HepG2 (cell line): ENCODE measurements around the gene ITGB2. TPM values are rescaled to one million over a fixed set of nuclear protein-coding genes. Genes with fewer than 3 reads are reported as not detected.
A peak's percentile ranks its signal among the peaks of the same experiment; 100 is the strongest.

Experiments used
- ARNTL ChIP-seq: sonication (generic); formaldehyde crosslinking; IDR thresholded peaks from 2 replicates; pipeline ENCODE4 v1.4.0; 2020; ENCODE audit warnings: mild to moderate bottlenecking, missing genetic modification reagents
- ATF5 ChIP-seq: sonication (generic); formaldehyde crosslinking; IDR thresholded peaks from 2 replicates; pipeline ENCODE4 v1.4.0; 2020; ENCODE audit warnings: mild to moderate bottlenecking, low read depth, missing genetic modification reagents
- CENPBD1 ChIP-seq: sonication (generic); formaldehyde crosslinking; IDR thresholded peaks from 2 replicates; pipeline ENCODE4 v1.8.0; 2022; ENCODE audit warnings: missing genetic modification reagents, low read depth, mild to moderate bottlenecking, borderline replicate concordance
- HNRNPH1 ChIP-seq: fragments of 200-400 bp; formaldehyde crosslinking; optimal IDR thresholded peaks from 2 replicates; pipeline ENCODE3; 2017; ENCODE audit warnings: mild to moderate bottlenecking, low read depth, low read length
- HNRNPUL1 ChIP-seq: fragments of 200-400 bp; formaldehyde crosslinking; IDR thresholded peaks from 2 replicates; pipeline ENCODE4 v1.6.1; 2017; ENCODE audit warnings: low read depth, mild to moderate bottlenecking, low read length, moderate library complexity
- HOXA3 ChIP-seq: sonication (generic); formaldehyde crosslinking; IDR thresholded peaks from 2 replicates; pipeline ENCODE4 v1.5.0; 2020; ENCODE audit warnings: missing genetic modification reagents
- IRX3 ChIP-seq: sonication (generic); formaldehyde crosslinking; IDR thresholded peaks from 2 replicates; pipeline ENCODE4 v1.8.1; 2023; ENCODE audit warnings: mild to moderate bottlenecking, low read depth, missing genetic modification reagents, borderline replicate concordance
- MED1 ChIP-seq: sonication (generic); formaldehyde crosslinking; IDR thresholded peaks from 2 replicates; pipeline ENCODE4 v1.4.0; 2020; ENCODE audit warnings: missing genetic modification reagents
- MEIS2 ChIP-seq: sonication (generic); formaldehyde crosslinking; IDR thresholded peaks from 2 replicates; pipeline ENCODE4 v1.9.0; 2021; ENCODE audit warnings: mild to moderate bottlenecking, missing genetic modification reagents
- PAX8 ChIP-seq: sonication (generic); formaldehyde crosslinking; IDR thresholded peaks from 2 replicates; pipeline ENCODE4 v1.8.0; 2022; ENCODE audit warnings: mild to moderate bottlenecking, missing genetic modification reagents, borderline replicate concordance
- POLR2A ChIP-seq, 2 experiments: IDR thresholded peaks; 2 replicates each; pipeline ENCODE4 v1.6.1; 2011; ENCODE audit warnings: low read depth in 2 of 2, low read length in 2 of 2, mild to moderate bottlenecking in 1 of 2, moderate library complexity in 1 of 2; ENCODE audit not compliant: insufficient read depth in 1 of 2
- RBFOX2 ChIP-seq: fragments of 200-400 bp; formaldehyde crosslinking; IDR thresholded peaks from 2 replicates; pipeline ENCODE4 v1.6.1; 2017; ENCODE audit warnings: low read depth, mild to moderate bottlenecking, low read length
- SAFB2 ChIP-seq: sonication (generic); formaldehyde crosslinking; IDR thresholded peaks from 2 replicates; pipeline ENCODE4 v1.5.1; 2020; ENCODE audit warnings: missing genetic modification reagents, low read depth, mild to moderate bottlenecking, borderline replicate concordance
- SP1 ChIP-seq, 2 experiments: fragments of 450-650 bp in 1 of 2; sonication (generic) in 1 of 2; formaldehyde crosslinking in 1 of 2; IDR thresholded peaks; 2 replicates each; pipeline versions ENCODE4 v1.4.0 to v1.6.1; 2016 to 2020; ENCODE audit warnings: missing genetic modification reagents in 1 of 2
- SP2 ChIP-seq: sonication (generic); formaldehyde crosslinking; IDR thresholded peaks from 2 replicates; pipeline ENCODE4 v1.5.1; 2020; ENCODE audit warnings: mild to moderate bottlenecking, missing genetic modification reagents
- SRSF4 ChIP-seq: fragments of 200-400 bp; formaldehyde crosslinking; IDR thresholded peaks from one replicate; pipeline ENCODE4 v1.6.1; 2018; ENCODE audit warnings: mild to moderate bottlenecking, low read depth, low read length, moderate library complexity; ENCODE audit not compliant: poor library complexity, severe bottlenecking
- SYNCRIP ChIP-seq: fragments of 200-400 bp; formaldehyde crosslinking; IDR thresholded peaks from 2 replicates; pipeline ENCODE4 v1.6.1; 2018; ENCODE audit warnings: mild to moderate bottlenecking, low read depth, low read length; ENCODE audit not compliant: insufficient read depth
- ZBTB7B ChIP-seq: sonication (generic); formaldehyde crosslinking; IDR thresholded peaks from 2 replicates; pipeline ENCODE4 v1.4.0; 2020; ENCODE audit warnings: missing genetic modification reagents
- ZKSCAN1 ChIP-seq: fragments of 150-350 bp; IDR thresholded peaks from 2 replicates; pipeline ENCODE4 v1.6.1; 2014; ENCODE audit warnings: low read length
- ZNF234 ChIP-seq: sonication (generic); formaldehyde crosslinking; conservative IDR thresholded peaks from 2 replicates; pipeline ENCODE4 v1.5.1; 2020; ENCODE audit warnings: mild to moderate bottlenecking, missing genetic modification reagents
- ZNF251 ChIP-seq: sonication (generic); formaldehyde crosslinking; IDR thresholded peaks from 2 replicates; pipeline ENCODE4 v1.9.0; 2021; ENCODE audit warnings: mild to moderate bottlenecking, missing genetic modification reagents
- ZNF264 ChIP-seq: sonication (generic); formaldehyde crosslinking; IDR thresholded peaks from 2 replicates; pipeline ENCODE4 v1.4.0; 2020; ENCODE audit warnings: missing genetic modification reagents
- ZNF282 ChIP-seq: fragments of 450-650 bp; IDR thresholded peaks from 2 replicates; pipeline ENCODE4 v1.6.1; 2018; ENCODE audit not compliant: partially characterized antibody
- ZNF30 ChIP-seq: sonication (generic); formaldehyde crosslinking; IDR thresholded peaks from 2 replicates; pipeline ENCODE4 v1.5.0; 2020; ENCODE audit warnings: mild to moderate bottlenecking, missing genetic modification reagents
- ZNF430 ChIP-seq: sonication (generic); formaldehyde crosslinking; IDR thresholded peaks from 2 replicates; pipeline ENCODE4 v1.9.0; 2021; ENCODE audit warnings: mild to moderate bottlenecking, missing genetic modification reagents
- ZNF431 ChIP-seq: sonication (generic); formaldehyde crosslinking; IDR thresholded peaks from 2 replicates; pipeline ENCODE4 v1.9.0; 2022; ENCODE audit warnings: missing genetic modification reagents, low read depth, mild to moderate bottlenecking, borderline replicate concordance
- polyA plus RNA-seq, 8 experiments: library from polyadenylated mRNA; depleted of rRNA in 3 of 8; stranded (reverse) in 7 of 8; unstranded in 1 of 8; fragments of >200 nt; fragmentation: Illumina TruSeq in 4 of 8; extraction: Trizol in 4 of 8; gene quantifications; 2 replicates each; pipeline versions ENCODE4 v1.2.1 to v1.2.3, GENCODE V29; 2011 to 2016; ENCODE audit warnings: low read depth in 4 of 8, missing spikeins in 1 of 8, mixed read lengths in 1 of 8; ENCODE audit not compliant: insufficient read depth in 1 of 8
- total RNA-seq, 5 experiments: library from RNA; depleted of rRNA; stranded (reverse); fragments of >200 nt; fragmentation: Illumina TruSeq; extraction: Trizol; gene quantifications; 2 replicates each; pipeline ENCODE4 v1.2.3, GENCODE V29; 2016; ENCODE audit warnings: low read depth in 1 of 5
- TF ChIP-seq, protein P1 (sequence below): IDR thresholded peaks from 2 replicates; pipeline ENCODE4 v1.6.1; 2016
- TF ChIP-seq, protein P2 (sequence below): sonication (generic); formaldehyde crosslinking; IDR thresholded peaks from 2 replicates; pipeline ENCODE4 v1.5.1; 2020; ENCODE audit warnings: missing genetic modification reagents, mild to moderate bottlenecking, borderline replicate concordance

Gene ITGB2
- total and polyA plus RNA-seq, 2 of the 13 experiments (the other 11 are each of a cell fraction or from before 2014, with no cell fraction given) = 4.2 to 18.0 TPM

DNA sequence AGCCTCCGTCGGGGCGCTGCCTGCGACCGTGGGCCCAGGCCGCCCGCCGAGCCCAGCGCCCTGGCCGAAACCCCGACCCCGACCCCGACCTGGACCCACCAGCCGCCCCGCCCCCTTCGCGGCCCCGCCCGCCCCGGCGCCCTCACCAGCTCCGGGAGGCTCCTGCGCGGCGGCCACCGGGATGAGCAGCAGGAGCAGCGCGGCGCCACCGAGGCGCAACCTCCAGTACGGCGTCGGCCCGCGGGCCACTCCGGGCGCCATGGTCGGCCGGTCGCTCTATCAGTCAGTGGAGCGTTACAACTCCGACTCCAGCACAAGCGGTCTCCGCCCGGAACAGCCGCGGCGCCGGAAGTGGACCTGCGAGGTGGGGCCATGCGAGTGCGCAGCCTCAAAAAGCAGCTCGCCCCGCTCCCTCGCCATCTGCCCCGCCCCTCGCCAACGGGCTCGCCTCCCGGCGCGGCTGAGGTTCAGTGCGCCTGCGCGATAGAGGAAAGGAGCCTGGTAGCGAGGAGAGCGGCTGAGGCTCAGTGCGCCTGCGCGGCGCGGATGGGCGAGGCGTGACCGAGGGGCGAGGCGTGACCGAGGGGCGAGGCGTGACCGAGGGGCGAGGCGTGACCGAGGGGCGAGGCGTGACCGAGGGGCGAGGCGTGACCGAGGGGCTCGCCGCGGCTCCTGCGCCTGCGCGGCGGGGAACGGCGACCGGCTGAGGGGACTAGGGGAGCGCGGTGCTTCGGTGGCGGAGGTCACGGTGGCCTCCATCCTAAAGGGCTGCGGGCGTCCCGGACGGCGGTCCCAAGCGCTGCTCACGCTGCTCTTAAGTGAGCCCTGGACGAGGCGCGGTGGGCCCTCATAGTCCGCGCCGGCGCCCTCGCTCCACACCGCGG, 47.1 kb downstream of the ITGB2 start, which contains the start of gene PTTG1IP (continued):
- TF ChIP-seq, protein P1, sequence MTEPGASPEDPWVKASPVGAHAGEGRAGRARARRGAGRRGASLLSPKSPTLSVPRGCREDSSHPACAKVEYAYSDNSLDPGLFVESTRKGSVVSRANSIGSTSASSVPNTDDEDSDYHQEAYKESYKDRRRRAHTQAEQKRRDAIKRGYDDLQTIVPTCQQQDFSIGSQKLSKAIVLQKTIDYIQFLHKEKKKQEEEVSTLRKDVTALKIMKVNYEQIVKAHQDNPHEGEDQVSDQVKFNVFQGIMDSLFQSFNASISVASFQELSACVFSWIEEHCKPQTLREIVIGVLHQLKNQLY (CRISPR knock-in tag) = no peak
- TF ChIP-seq ZNF282 = no peak
- no peak; the same call in 1 of the 2 replicates for TF ChIP-seq CENPBD1 (CRISPR knock-in tag)
- TF ChIP-seq ZNF251 = no peak
- TF ChIP-seq SYNCRIP = no peak
- TF ChIP-seq HNRNPH1 = no peak
- peak; percentile 78; the same call in 1 of the 2 replicates for TF ChIP-seq SAFB2 (CRISPR knock-in tag)
- peak; percentile 90 for TF ChIP-seq RBFOX2
- TF ChIP-seq, protein P2, sequence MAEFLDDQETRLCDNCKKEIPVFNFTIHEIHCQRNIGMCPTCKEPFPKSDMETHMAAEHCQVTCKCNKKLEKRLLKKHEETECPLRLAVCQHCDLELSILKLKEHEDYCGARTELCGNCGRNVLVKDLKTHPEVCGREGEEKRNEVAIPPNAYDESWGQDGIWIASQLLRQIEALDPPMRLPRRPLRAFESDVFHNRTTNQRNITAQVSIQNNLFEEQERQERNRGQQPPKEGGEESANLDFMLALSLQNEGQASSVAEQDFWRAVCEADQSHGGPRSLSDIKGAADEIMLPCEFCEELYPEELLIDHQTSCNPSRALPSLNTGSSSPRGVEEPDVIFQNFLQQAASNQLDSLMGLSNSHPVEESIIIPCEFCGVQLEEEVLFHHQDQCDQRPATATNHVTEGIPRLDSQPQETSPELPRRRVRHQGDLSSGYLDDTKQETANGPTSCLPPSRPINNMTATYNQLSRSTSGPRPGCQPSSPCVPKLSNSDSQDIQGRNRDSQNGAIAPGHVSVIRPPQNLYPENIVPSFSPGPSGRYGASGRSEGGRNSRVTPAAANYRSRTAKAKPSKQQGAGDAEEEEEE (CRISPR knock-in tag) = no peak
- peak; percentile 51 for TF ChIP-seq ARNTL (CRISPR knock-in tag)
- no peak for TF ChIP-seq SRSF4
- TF ChIP-seq PAX8 (CRISPR knock-in tag) = peak; percentile 57; the same call in 1 of the 2 replicates
- TF ChIP-seq ZNF264 (CRISPR knock-in tag) = no peak
- TF ChIP-seq ZNF30 = no peak
- TF ChIP-seq MED1 = peak; percentile 64
- no peak for TF ChIP-seq HNRNPUL1
- TF ChIP-seq ZNF431 = peak; percentile 67; the same call in 1 of the 2 replicates
- TF ChIP-seq MEIS2 = peak; percentile 85
- 0 out of 2 replicates have a peak, but pooled peaks have one; percentile 39 for TF ChIP-seq ZBTB7B (CRISPR knock-in tag)
- 0 out of 2 replicates have a peak, but pooled peaks have one; percentile 29 for TF ChIP-seq ATF5
- no peak for TF ChIP-seq ZKSCAN1
- TF ChIP-seq POLR2A (IDR thresholded peaks at IDR 0.05; ENCODE audit: insufficient read depth in 1 of 2, low read depth in 2 of 2, low read length in 2 of 2) = peak in 1 of 2 experiments; percentile 80; a peak in 2 of 4 replicates
- no peak for TF ChIP-seq SP2 (CRISPR knock-in tag)
- no peak for TF ChIP-seq SP1 (IDR thresholded peaks at IDR 0.05)
- peak; percentile 28; the same call in 1 of the 2 replicates for TF ChIP-seq SP1 (CRISPR knock-in tag; IDR thresholded peaks at IDR 0.05)
- 0 out of 2 replicates have a peak, but pooled peaks have one; percentile 30 for TF ChIP-seq ZNF234 (CRISPR knock-in tag)
- TF ChIP-seq IRX3 (CRISPR knock-in tag) = no peak
- TF ChIP-seq HOXA3 = peak; percentile 81
- TF ChIP-seq ZNF430 = peak; percentile 49; the same call in 1 of the 2 replicates
